Heart right ventricle (tissue), 16 donors: ENCODE data around the gene STX7. TPM values are rescaled to one million over a fixed set of nuclear protein-coding genes. Genes with fewer than 3 reads are reported as not detected.

Source experiments
- ATAC-seq, 8 donors: fragments of 200-7000 bp; cut with Tn5 transposase; one replicate each; pipeline ENCODE4 v1.9.1; 2020; ENCODE audit warnings: mild to moderate bottlenecking in 8 of 8, moderate library complexity in 8 of 8, moderate number of reproducible peaks in 1 of 8
- DNase-seq, 2 donors: peaks; one replicate each; pipeline ENCODE4 v3.0.0-alpha.2; 2020
- H3K27ac ChIP-seq, 10 donors: fragments of 200-600 bp; sonication (generic) in 2 of 10; one replicate each; pipeline versions ENCODE4 v1.5.0 to v1.8.0; 2020 to 2022; ENCODE audit warnings: mild to moderate bottlenecking in 3 of 10
- H3K27me3 ChIP-seq, 7 donors: fragments of 200-600 bp; one replicate each; pipeline ENCODE4 v1.8.0; 2021 to 2022; ENCODE audit warnings: mild to moderate bottlenecking in 2 of 7
- H3K36me3 ChIP-seq, 9 donors: fragments of 200-600 bp; sonication (generic) in 1 of 9; one replicate each; pipeline versions ENCODE4 v1.5.0 to v1.8.0; 2020 to 2022; ENCODE audit warnings: mild to moderate bottlenecking in 2 of 9
- H3K4me1 ChIP-seq, 9 donors: fragments of 200-600 bp; sonication (generic) in 1 of 9; one replicate each; pipeline versions ENCODE4 v1.5.0 to v1.8.0; 2020 to 2022; ENCODE audit warnings: mild to moderate bottlenecking in 4 of 9
- H3K4me3 ChIP-seq, 10 donors: fragments of 200-600 bp; sonication (generic) in 2 of 10; one replicate each; pipeline versions ENCODE4 v1.5.0 to v1.8.0; 2020 to 2022; ENCODE audit warnings: mild to moderate bottlenecking in 7 of 10, moderate library complexity in 2 of 10
- H3K9me3 ChIP-seq, 11 donors: fragments of 200-600 bp in 10 of 11; sonication (generic) in 2 of 11; one replicate each; pipeline versions ENCODE4 v1.5.0 to v1.8.0; 2013 to 2022; ENCODE audit warnings: mild to moderate bottlenecking in 2 of 11, control low read depth in 1 of 11, moderate library complexity in 1 of 11
- CTCF ChIP-seq, 9 donors: fragments of 200-600 bp; sonication (generic) in 2 of 9; IDR thresholded peaks; one replicate each; pipeline versions ENCODE4 v1.5.0 to v1.8.0; 2021 to 2022; ENCODE audit warnings: antibody characterized with exemption in 9 of 9, mild to moderate bottlenecking in 5 of 9, moderate library complexity in 1 of 9
- WGBS, 2 donors: extraction: QIAGEN DNeasy Blood & Tissue Kit; methylation state at CpG; one replicate each; pipeline ENCODE4 v1.1.7; 2013; ENCODE audit warnings: inconsistent platforms in 1 of 2; 5-methylcytosine and 5-hydroxymethylcytosine counted together
- intact Hi-C, 10 donors: fragments of 100-400 bp; cut with DNase I; formaldehyde crosslinking; loops; one replicate each; pipeline versions ENCODE4 v1.11.1 to v1.14.2; 2022
- polyA plus RNA-seq, 2 donors: library from polyadenylated mRNA; stranded (reverse); fragments of 200-250 nt; gene quantifications; one replicate each; pipeline ENCODE4 v1.2.3, GENCODE V29; 2013
- total RNA-seq, 10 donors: library from RNA; stranded (reverse); fragmentation: NEBNext Ultra II Directional in 3 of 10; extraction: Animal tissue kit (Norgen Biotek cat#: 25700) in 3 of 10; gene quantifications; one replicate each; pipeline versions ENCODE4 v1.2.1 to v1.2.4, GENCODE V29; 2021 to 2023
- donor health status: Arrhythmogenic right ventricular cardiomyopathy.
- donor health status: ischemic (EF 13 %, LVEDD 7.1; RV severe dilation, severe dysfunction).
- donor health status: healthy with polysubstance abuse.
- donor health status: DM: no; HTN: yes; CAD: no.
- donor health status: DM: no; HTN: no; CAD: no.
- donor health status: ischemic (EF 25% LVEDD 6.9; RV normal size, moderate dysfunction).
- donor health status: ischemic (EF 25% LVEDD 5.7; RV mildly dilated, moderate dysfunction).
- donor health status: healthy.
- donor health status: DM: yes; HTN: yes; CAD: no.
- donor health status: Ischemic cardiomyopathy.
- donor health status: ischemic (EF 35%, LVEDD 5.7; RV mildly dilated, moderate dysfunction).
- donor health status: nonischemic (EF 11% LVEDD 7.7; RV severe dilation, severe dysfunction).
- donor health status: DM: yes; HTN: yes; CAD: no.
- donor health status: PGD.
- donor health status: ischemic (EF 29% LVEDD 5.4; RV normal size, mild dysfunction).
- donor health status: nonischemic (EF 23%, LVEDD 6.1; RV moderate dilation, normal function).

The STX7 gene
- total and polyA plus RNA-seq, 12 donors = 6.4 to 71.4 (median 59.3) TPM

- intact Hi-C loops = loop anchor here in 4 of 10 donors (10.0 kb wide), 2 partner anchors 565 to 575 kb away; no protein-coding TSS in a partner anchor
- peaks cover 3 to 47% (median 33%) of the 10 kb centered on the region in 9 donors for H3K4me1 ChIP-seq
These were observed 23.5 kb downstream of the STX7 start for GRCh38 chr6:132489376-132489775.

GRCh38 chr6:132487762-132488161 is 25.2 kb downstream of the STX7 start:
- DNase-seq (no peak), ATAC-seq (no peak)
- 92 to 95% methylated on average over 4 of the region's 4 CpGs for WGBS, 2 donors
- no peak overlapping the region for H3K27ac ChIP-seq
- no peaks in the 10 kb centered on the region for H3K27me3 ChIP-seq
- intact Hi-C loops = loop anchor here in 4 of 10 donors (10.0 kb wide), 2 partner anchors 563 to 573 kb away; no protein-coding TSS in a partner anchor
- H3K4me1 ChIP-seq = peaks cover 3 to 60% (median 44%) of the 10 kb centered on the region in 9 donors
- no peak for TF ChIP-seq CTCF (IDR thresholded peaks at IDR 0.05)
- H3K4me3 ChIP-seq = no peak overlapping the region
- no peaks in the 10 kb centered on the region for H3K9me3 ChIP-seq
- peaks cover 0 to 6% (median 0%) of the 10 kb centered on the region in 9 donors for H3K36me3 ChIP-seq

More at GRCh38 chr6:132489376-132489775, 23.5 kb downstream of the STX7 start:
- TF ChIP-seq CTCF (IDR thresholded peaks at IDR 0.05) = no peak
- Histone ChIP-seq H3K27ac (peak overlapping the region in 4 of 10 donors; percentile 47 to 78 (median 68)), H3K27me3 (no peaks in the 10 kb centered on the region), H3K36me3 (peaks cover 0 to 9% (median 0%) of the 10 kb centered on the region in 9 donors), H3K9me3 (no peaks in the 10 kb centered on the region), H3K4me3 (no peak overlapping the region)
- DNase-seq (no peak), ATAC-seq (no peak)
- WGBS, 2 donors = 89 to 90% methylated on average over 4 of the region's 4 CpGs

DNA sequence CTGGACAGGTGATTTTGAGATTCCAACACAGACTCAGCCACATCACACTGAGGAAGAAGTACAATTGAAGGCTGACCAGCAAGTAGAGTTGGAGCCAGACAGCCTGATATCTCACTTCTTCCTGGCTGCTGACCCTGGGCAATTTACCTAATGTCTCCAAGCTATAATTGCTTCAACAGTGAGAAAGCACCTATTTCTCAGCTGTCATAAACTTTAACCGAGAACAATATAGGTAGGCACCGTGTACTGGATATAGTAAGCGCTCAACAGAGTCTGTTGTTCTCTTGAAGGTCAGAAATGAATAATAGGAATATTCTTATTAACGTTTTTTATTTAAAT is 28.3 kb downstream of the STX7 start:
- no peak for TF ChIP-seq CTCF (IDR thresholded peaks at IDR 0.05)
- peaks cover 0 to 44% (median 20%) of the 10 kb centered on the region in 9 donors for H3K4me1 ChIP-seq
- 87 to 89% methylated on average over 4 of the region's 4 CpGs for WGBS, 2 donors
- no peak overlapping the region for H3K4me3 ChIP-seq
- ATAC-seq (no peak), DNase-seq (no peak)
- intact Hi-C loops = loop anchor here (1.0 to 10.0 kb wide), 12 partner anchors 182 to 570 kb away; no protein-coding TSS in a partner anchor
- no peaks in the 10 kb centered on the region for H3K9me3 ChIP-seq
- H3K27me3 ChIP-seq = no peaks in the 10 kb centered on the region
- H3K27ac ChIP-seq = no peak overlapping the region
- H3K36me3 ChIP-seq = peaks cover 0 to 14% (median 0%) of the 10 kb centered on the region in 9 donors

DNA sequence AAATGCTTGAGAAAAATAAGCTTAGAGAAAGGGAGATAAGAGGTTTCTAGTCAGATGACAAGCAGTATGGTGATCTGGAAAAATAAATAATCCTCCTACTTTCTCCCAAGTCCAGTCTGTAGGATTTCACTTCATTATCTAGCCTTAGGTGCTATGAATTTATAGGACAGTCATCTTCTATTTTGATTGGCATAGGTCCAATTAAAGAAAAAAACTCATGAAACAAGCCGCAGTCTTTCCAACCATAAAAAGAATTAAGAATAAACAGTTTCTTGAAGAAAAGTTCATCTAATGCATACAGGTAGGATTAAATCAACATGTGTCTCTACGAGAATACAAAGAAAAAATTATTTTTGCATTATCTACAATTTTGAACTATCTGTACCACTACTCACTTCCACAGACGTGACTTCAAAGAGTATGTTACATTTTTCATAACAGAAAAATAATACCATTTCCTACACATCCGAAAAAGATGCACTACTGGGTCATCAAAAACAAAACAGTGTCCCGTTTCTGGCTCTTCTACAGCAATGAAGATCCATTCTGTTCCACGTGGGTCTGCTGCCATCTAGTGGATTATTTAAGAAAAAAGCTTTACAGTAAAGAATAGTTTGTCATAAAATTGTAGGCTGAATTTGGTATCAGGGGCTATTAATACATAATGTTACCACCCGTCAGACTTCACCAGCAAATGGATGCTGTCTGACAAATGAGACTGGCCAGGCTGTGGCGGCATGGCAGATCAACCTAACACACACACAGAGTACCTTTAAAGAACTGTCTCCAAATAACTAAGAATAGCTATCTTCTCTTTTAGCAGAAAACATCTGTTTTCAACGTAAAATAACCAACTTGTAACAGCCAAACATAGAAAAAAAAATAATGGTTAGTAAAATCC is 28.9 kb downstream of the STX7 start:
- ATAC-seq (peak in 7 of 8 donors; percentile 66 to 82 (median 79)), DNase-seq (peak in 1 of 2 donors; percentile 52)
- Histone ChIP-seq H3K9me3 (no peaks in the 10 kb centered on the region), H3K36me3 (peaks cover 0 to 14% (median 0%) of the 10 kb centered on the region in 9 donors), H3K27me3 (no peaks in the 10 kb centered on the region), H3K4me1 (peaks cover 0 to 39% (median 16%) of the 10 kb centered on the region in 9 donors), H3K4me3 (no peak overlapping the region), H3K27ac (no peak overlapping the region)
- TF ChIP-seq CTCF (IDR thresholded peaks at IDR 0.05) = peak; percentile 60 to 84 (median 76)
- intact Hi-C loops = loop anchor here (1.0 to 10.0 kb wide), 12 partner anchors 182 to 569 kb away; no protein-coding TSS in a partner anchor
- 27 to 30% methylated on average over 9 of the region's 9 CpGs for WGBS, 2 donors
